ENCODE measurements around the gene GAPDH. TPM values are rescaled to one million over a fixed set of nuclear protein-coding genes. Genes with fewer than 3 reads are reported as not detected.
"Not testable (repeated sequence)": the region's sequence is repeated elsewhere in the genome, so short reads cannot be mapped to it uniquely, and the experiment has no call there.

GAPDH gene
- total RNA-seq, 3 donors from 2014 or later, result 1,543 to 3,034 (median 2,070) TPM

GRCh38 chr12:6556857-6557256 is 22.5 kb downstream of the GAPDH start:
- Histone ChIP-seq H3K4me3 (no peak overlapping the region), H3K9me3 (no peaks in the 10 kb centered on the region), H3K36me3 (ENCODE audit: low read depth) (peaks cover 12% of the 10 kb centered on the region), H3K4me1 (ENCODE audit: low read depth) (peaks cover 11% of the 10 kb centered on the region)
- no peak for TF ChIP-seq CTCF (IDR thresholded peaks at IDR 0.05)
- no peak for DNase-seq
- ATAC-seq, result no peak
- intact Hi-C loops (cut with DNase I, micrococcal nuclease), result no loop called here

GRCh38 chr12:6558014-6558760 is 23.9 kb downstream of the GAPDH start:
- H3K36me3 ChIP-seq (ENCODE audit: low read depth), result peaks cover 12% of the 10 kb centered on the region
- H3K9me3 ChIP-seq; H3K4me3 ChIP-seq; intact Hi-C loops (cut with DNase I, micrococcal nuclease); H3K4me1 ChIP-seq (ENCODE audit: low read depth): not testable (repeated sequence)
- DNase-seq (peak in 1 of 3 donors; percentile 64), ATAC-seq (peak; percentile 28)

GRCh38 chr12:6559500-6559899 is 25.2 kb downstream of the GAPDH start:
- TF ChIP-seq CTCF (IDR thresholded peaks at IDR 0.05), result no peak
- no peak for DNase-seq
- no peaks in the 10 kb centered on the region for H3K9me3 ChIP-seq
- intact Hi-C loops (cut with DNase I, micrococcal nuclease), result no loop called here
- no peaks in the 10 kb centered on the region for H3K4me1 ChIP-seq (ENCODE audit: low read depth)
- no peak for ATAC-seq
- no peak overlapping the region for H3K4me3 ChIP-seq
- H3K36me3 ChIP-seq (ENCODE audit: low read depth), result peaks cover 12% of the 10 kb centered on the region

DNA sequence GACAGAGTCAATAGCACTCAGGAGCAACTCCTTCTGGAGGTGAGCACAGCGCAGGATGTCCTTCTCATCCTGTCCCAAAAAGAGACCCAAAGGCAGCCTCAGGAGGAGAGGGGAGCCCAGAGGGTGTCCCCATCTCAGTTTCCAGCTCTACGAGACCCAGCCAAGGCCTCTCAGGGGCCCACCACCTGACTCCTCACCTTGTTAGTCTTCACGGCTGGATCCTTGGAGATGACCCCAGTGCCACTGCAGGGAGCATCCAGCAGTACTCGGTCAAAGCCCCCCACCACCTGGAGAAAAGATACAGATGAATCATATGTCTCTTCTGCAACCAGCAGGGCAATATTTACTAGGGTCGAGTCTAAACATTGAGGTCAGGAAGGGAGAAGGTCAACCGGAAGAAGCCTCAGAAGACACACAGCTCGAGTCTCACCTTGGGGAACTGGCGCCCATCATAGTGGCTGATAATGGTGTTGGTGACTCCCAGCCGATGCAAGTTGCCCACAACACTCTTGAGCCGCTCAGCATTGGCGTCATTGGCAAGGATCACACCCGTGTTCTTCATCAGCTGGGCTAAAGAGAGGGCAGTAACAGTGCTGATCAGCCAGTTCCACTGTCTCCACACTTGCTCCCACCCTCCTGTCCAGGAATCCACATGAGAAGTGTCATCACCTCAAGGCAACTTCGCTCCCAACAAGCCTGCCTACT is 26.3 kb downstream of the GAPDH start:
- Histone ChIP-seq H3K4me3 (no peak overlapping the region), H3K9me3 (no peaks in the 10 kb centered on the region), H3K36me3 (ENCODE audit: low read depth) (peaks cover 12% of the 10 kb centered on the region), H3K4me1 (ENCODE audit: low read depth) (no peaks in the 10 kb centered on the region)
- no peak for ATAC-seq
- intact Hi-C loops (cut with DNase I, micrococcal nuclease), result no loop called here
- DNase-seq, result no peak
- no peak for TF ChIP-seq CTCF (IDR thresholded peaks at IDR 0.05)

- Histone ChIP-seq H3K4me1 (ENCODE audit: low read depth) (peaks cover 6% of the 10 kb centered on the region), H3K9me3 (no peaks in the 10 kb centered on the region), H3K4me3 (no peak overlapping the region), H3K36me3 (ENCODE audit: low read depth) (peaks cover 12% of the 10 kb centered on the region)
- intact Hi-C loops (cut with DNase I, micrococcal nuclease), result no loop called here
- DNase-seq, result no peak
- no peak for ATAC-seq
- TF ChIP-seq CTCF (IDR thresholded peaks at IDR 0.05), result no peak
These were observed 28.6 kb downstream of the GAPDH start for GRCh38 chr12:6562881-6563280.

DNA sequence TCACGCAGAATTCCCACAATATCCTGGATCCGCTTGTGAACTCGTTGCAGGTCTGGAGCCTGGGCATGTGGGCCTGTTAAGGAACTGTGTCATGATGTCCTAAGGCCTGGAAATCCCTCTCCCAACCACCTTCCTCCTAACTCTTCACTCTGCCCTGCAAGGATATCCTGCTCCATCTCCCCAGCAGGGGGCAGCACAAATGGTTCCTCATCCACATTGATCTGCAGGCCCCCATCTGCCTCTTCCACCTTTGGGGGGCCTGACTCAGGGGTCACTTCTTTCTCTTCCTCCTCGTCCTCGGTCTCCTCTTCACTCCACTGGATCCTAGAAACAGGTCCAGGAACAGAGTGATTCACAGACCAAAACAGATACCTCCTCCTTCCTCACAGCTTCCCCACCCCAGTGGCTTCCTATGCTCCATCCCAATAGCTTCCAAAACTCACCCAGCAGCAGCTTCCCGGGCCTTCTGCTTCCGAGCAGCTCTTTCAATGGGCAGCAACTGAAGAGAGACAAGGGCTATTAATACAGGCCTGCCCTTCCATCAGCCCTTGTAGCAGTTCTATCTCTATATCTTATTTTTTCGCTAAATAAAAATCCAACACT is 29.2 kb downstream of the GAPDH start:
- TF ChIP-seq CTCF (IDR thresholded peaks at IDR 0.05), result peak; percentile 59
- Histone ChIP-seq H3K9me3 (no peaks in the 10 kb centered on the region), H3K4me1 (ENCODE audit: low read depth) (peaks cover 6% of the 10 kb centered on the region), H3K36me3 (ENCODE audit: low read depth) (peaks cover 12% of the 10 kb centered on the region), H3K4me3 (no peak overlapping the region)
- peak in 2 of 3 donors; percentile 69 to 83 for DNase-seq
- peak; percentile 37 for ATAC-seq
- intact Hi-C loops (cut with DNase I, micrococcal nuclease), result no loop called here

Measured in mucosa of descending colon (tissue), 3 donors.